HCT116 (cell line): ENCODE results near the gene ARHGEF17. TPM values are rescaled to one million over a fixed set of nuclear protein-coding genes. Genes with fewer than 3 reads are reported as not detected.

Experiments used
- ATAC-seq: fragments of 200-7000 bp; cut with Tn5 transposase; 2 replicates; pipeline ENCODE4 v1.9.1; 2020; ENCODE audit warnings: mild to moderate bottlenecking, moderate library complexity
- BruUV-seq: library from RNA; stranded (reverse); fragments of 400-500 nt; replicated peaks from 2 replicates; lab custom pipeline; 2021; lab: Mats Ljungman, UMichigan
- CTCF ChIA-PET: fragments of 300-600 bp; sonication (Branson Sonifier 250); formaldehyde crosslinking; loops from one replicate; lab custom pipeline; 2021; ENCODE audit warnings: antibody characterized with exemption; lab: Charles Lee
- POLR2A ChIA-PET: fragments of 300-600, 350-600 bp; sonication (Branson Sonifier 250); formaldehyde crosslinking; loops from one replicate; lab custom pipeline; 2021; ENCODE audit warnings: antibody characterized with exemption; lab: Charles Lee
- RAD21 ChIA-PET, 2 experiments: fragments of 300-600 bp; sonication (Branson Sonifier 250); formaldehyde crosslinking; loops; one replicate each; lab custom pipeline; 2023; ENCODE audit warnings: low total read pairs in 2 of 2; ENCODE audit not compliant: uncharacterized antibody in 2 of 2, unreplicated experiment in 2 of 2, low non-redundant PET in 1 of 2; lab: Charles Lee
- DNase-seq: peaks from one replicate; pipeline ENCODE4 v3.0.0-alpha.2; 2010; ENCODE audit warnings: low read depth, low spot score
- H2AFZ ChIP-seq: fragments of 200-600 bp; shearing (Covaris generic), sonication (generic); 2 replicates; pipeline ENCODE4 v1.6.1; 2017; ENCODE audit warnings: low read depth, mixed run types, mixed read lengths, antibody characterized with exemption, low read length; ENCODE audit not compliant: poor library complexity, severe bottlenecking
- H3K27ac ChIP-seq: 2 replicates; pipeline ENCODE4 v1.5.1; 2012; ENCODE audit warnings: low read depth, low read length
- H3K27me3 ChIP-seq: fragments of 200-600 bp; sonication (generic); 2 replicates; pipeline ENCODE4 v1.6.1; 2016; ENCODE audit warnings: mixed run types, low read length, mixed read lengths; ENCODE audit not compliant: insufficient read depth
- H3K36me3 ChIP-seq, 2 experiments: fragments of 200-500 bp in 1 of 2; fragments of 200-600 bp in 1 of 2; sonication (Bioruptor generic) in 1 of 2; sonication (generic) in 1 of 2; 2 replicates each; pipeline versions ENCODE4 v1.5.1 to v1.6.1; 2014 to 2016; ENCODE audit warnings: low read length in 2 of 2, inconsistent platforms in 1 of 2, mixed read lengths in 1 of 2, mixed run types in 1 of 2; ENCODE audit not compliant: insufficient read depth in 2 of 2, control insufficient read depth in 1 of 2
- H3K4me1 ChIP-seq, 2 experiments: fragments of 200-600 bp in 1 of 2; sonication (generic) in 1 of 2; 2 replicates each; pipeline versions ENCODE4 v1.5.1 to v1.6.1; 2012 to 2017; ENCODE audit warnings: low read length in 2 of 2, inconsistent platforms in 1 of 2, mild to moderate bottlenecking in 1 of 2, mixed read lengths in 1 of 2, mixed run types in 1 of 2, moderate library complexity in 1 of 2; ENCODE audit not compliant: insufficient read depth in 2 of 2, control insufficient read depth in 1 of 2
- H3K4me2 ChIP-seq: fragments of 200-600 bp; sonication (generic); 2 replicates; pipeline ENCODE4 v1.6.1; 2017; ENCODE audit warnings: mixed run types, low read length, mixed read lengths
- H3K4me3 ChIP-seq, 2 experiments: fragments of 200-600 bp in 1 of 2; sonication (generic) in 1 of 2; replicated peaks in 1 of 2; 2 replicates each; pipeline ENCODE4 v1.5.1; 2011 to 2016; ENCODE audit warnings: low read length in 2 of 2, control low read depth in 1 of 2, low read depth in 1 of 2, mild to moderate bottlenecking in 1 of 2, mixed read lengths in 1 of 2, mixed run types in 1 of 2
- H3K79me2 ChIP-seq: fragments of 200-600 bp; sonication (generic); 2 replicates; pipeline ENCODE4 v1.6.1; 2017; ENCODE audit warnings: mild to moderate bottlenecking, mixed run types, low read length, moderate library complexity, mixed read lengths; ENCODE audit not compliant: insufficient read depth
- H3K9ac ChIP-seq: fragments of 200-600 bp; sonication (generic); 2 replicates; pipeline ENCODE4 v1.6.1; 2016; ENCODE audit warnings: low read length, mixed read lengths
- H3K9me2 ChIP-seq: fragments of 200-600 bp; sonication (generic), shearing (Covaris generic); 2 replicates; pipeline ENCODE4 v1.6.1; 2017; ENCODE audit warnings: mixed run types, mild to moderate bottlenecking, moderate library complexity; ENCODE audit not compliant: insufficient read depth
- H3K9me3 ChIP-seq, 2 experiments: fragments of 200-500 bp in 1 of 2; fragments of 200-600 bp in 1 of 2; sonication (Bioruptor generic) in 1 of 2; sonication (generic) in 1 of 2; 2 replicates each; pipeline ENCODE4 v1.6.1; 2014 to 2017; ENCODE audit warnings: low read length in 2 of 2, mixed read lengths in 2 of 2, inconsistent platforms in 1 of 2, low read depth in 1 of 2, mild to moderate bottlenecking in 1 of 2, mixed run types in 1 of 2, moderate library complexity in 1 of 2; ENCODE audit not compliant: control insufficient read depth in 1 of 2, insufficient read depth in 1 of 2
- H4K20me1 ChIP-seq: fragments of 200-600 bp; sonication (generic), shearing (Covaris generic); 2 replicates; pipeline ENCODE4 v1.6.1; 2017; ENCODE audit warnings: mixed run types, mild to moderate bottlenecking, moderate library complexity; ENCODE audit not compliant: insufficient read depth
- ATF3 ChIP-seq: IDR thresholded peaks from 2 replicates; pipeline ENCODE4 v1.6.1; 2012
- CEBPB ChIP-seq: IDR thresholded peaks from 2 replicates; pipeline ENCODE4 v1.6.1; 2012; ENCODE audit warnings: low read depth
- EZH2 ChIP-seq: fragments of 200-600 bp; sonication (generic); IDR thresholded peaks from 2 replicates; pipeline ENCODE4 v1.6.1; 2017; ENCODE audit warnings: antibody characterized with exemption, mixed run types
- EZH2phosphoT487 ChIP-seq: fragments of 200-600 bp; IDR thresholded peaks from 2 replicates; pipeline ENCODE4 v1.6.1; 2018; ENCODE audit warnings: antibody characterized with exemption, borderline replicate concordance
- FOSL1 ChIP-seq: IDR thresholded peaks from 2 replicates; pipeline ENCODE4 v1.6.1; 2012; ENCODE audit warnings: low read depth
- POLR2A ChIP-seq: IDR thresholded peaks from 2 replicates; pipeline ENCODE4 v1.7.0; 2011; ENCODE audit warnings: borderline replicate concordance; ENCODE audit not compliant: insufficient read depth, insufficient read length; ENCODE audit errors: extremely low read depth
- RAD21 ChIP-seq: IDR thresholded peaks from 2 replicates; pipeline ENCODE4 v1.6.1; 2012; ENCODE audit warnings: low read depth, mild to moderate bottlenecking
- REST ChIP-seq: IDR thresholded peaks from 2 replicates; pipeline ENCODE4 v1.6.1; 2012; ENCODE audit warnings: low read depth
- SP1 ChIP-seq: IDR thresholded peaks from 2 replicates; pipeline ENCODE4 v1.6.1; 2012; ENCODE audit warnings: low read depth
- TCF7L2 ChIP-seq: IDR thresholded peaks from 2 replicates; pipeline ENCODE4 v1.7.0; 2011; ENCODE audit warnings: borderline replicate concordance, inconsistent platforms; ENCODE audit not compliant: insufficient read depth, insufficient read length; ENCODE audit errors: extremely low read depth
- ZFX ChIP-seq: fragments of 450-650 bp; IDR thresholded peaks from 2 replicates; pipeline ENCODE4 v1.6.1; 2017
- ZNF274 ChIP-seq: fragments of 200-500 bp; sonication (Bioruptor generic); IDR thresholded peaks from 2 replicates; pipeline ENCODE4 v1.6.1; 2014; ENCODE audit warnings: mild to moderate bottlenecking, low read depth, low read length, inconsistent platforms
- intact Hi-C: fragments of 100-400 bp; cut with micrococcal nuclease; formaldehyde crosslinking; loops from 2 replicates; pipeline ENCODE4 v1.10.0; 2022
- total RNA-seq: library from RNA; stranded (reverse); gene quantifications from one replicate; pipeline ENCODE4 v1.2.1, GENCODE V29; 2021; ENCODE audit not compliant: unreplicated experiment
- TF ChIP-seq, protein P1 (sequence below): IDR thresholded peaks from 2 replicates; pipeline ENCODE4 v1.6.1; 2011; ENCODE audit warnings: mild to moderate bottlenecking, low read length, moderate library complexity; ENCODE audit not compliant: insufficient replicate concordance; ENCODE audit errors: extremely low read depth
- TF ChIP-seq, protein P2 (sequence below): IDR thresholded peaks from 2 replicates; pipeline ENCODE4 v1.6.1; 2012

The ARHGEF17 gene
- total RNA-seq, 1 experiment from 2014 or later: 18.2 TPM

- H3K9me2 ChIP-seq: no peaks in the 10 kb centered on the region
- H3K9ac ChIP-seq: no peak overlapping the region
- no peaks in the 10 kb centered on the region for H4K20me1 ChIP-seq
- intact Hi-C loops: no loop called here
- ATAC-seq: no peak
- H3K36me3 ChIP-seq: no peaks in the 10 kb centered on the region
- H3K9me3 ChIP-seq: no peaks in the 10 kb centered on the region
- POLR2A ChIA-PET: no interaction called here
- no peak overlapping the region for H3K4me2 ChIP-seq
- no peak overlapping the region for H2AFZ ChIP-seq
- no peaks in the 10 kb centered on the region; a peak in 1 of 4 replicates for H3K4me1 ChIP-seq
- H3K27ac ChIP-seq: no peak overlapping the region
- no peak for DNase-seq
- no peak for TF ChIP-seq ZFX
- TF ChIP-seq, all 23 proteins: peak for 0
- ChIA-PET RAD21 (no interaction called here), CTCF (interaction anchor here (1.3 kb wide), 2 partner anchors 9 to 16 kb away, joined by 3 to 5 read pairs; no protein-coding TSS in a partner anchor)
- no peaks in the 10 kb centered on the region for H3K79me2 ChIP-seq
- H3K27me3 ChIP-seq: no peaks in the 10 kb centered on the region
- H3K4me3 ChIP-seq: no peak overlapping the region
- no TSS peak for BruUV-seq
These were observed 36.1 kb downstream of the ARHGEF17 start for GRCh38 chr11:73344191-73344607.

DNA sequence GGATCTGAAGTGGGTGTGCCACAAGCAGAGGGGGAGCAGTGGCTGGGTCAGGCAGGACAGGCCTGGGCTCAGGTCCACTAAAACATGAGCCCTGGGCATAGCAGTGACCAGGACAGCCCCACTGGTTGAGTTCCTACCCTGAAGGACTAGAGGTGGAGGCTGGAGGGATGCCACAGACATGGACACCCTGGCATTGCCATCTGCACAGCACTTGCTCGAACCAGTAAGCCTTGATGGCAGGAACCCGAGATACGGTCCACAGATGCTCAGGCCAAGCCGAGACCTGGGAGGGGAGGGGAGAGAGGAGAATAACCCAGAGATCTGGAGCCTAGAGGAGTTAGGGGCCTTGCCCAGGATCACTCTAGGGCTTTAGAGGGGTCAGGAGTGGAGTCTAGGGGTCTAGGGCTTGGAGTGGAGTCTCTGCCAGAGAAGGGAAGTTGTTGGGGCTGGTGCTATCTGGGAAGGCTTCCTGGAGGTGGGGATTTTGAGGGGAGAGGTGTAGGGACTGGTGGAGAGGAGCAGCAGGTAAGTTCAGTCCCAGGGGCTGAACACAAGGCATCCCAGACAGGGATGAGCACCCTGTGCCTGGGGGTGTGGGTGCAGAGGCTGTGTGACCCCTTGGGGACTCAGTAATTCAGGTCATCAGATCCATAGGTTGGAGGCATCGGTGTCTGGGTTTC, 37.5 kb downstream of the ARHGEF17 start:
- Histone ChIP-seq H3K79me2 (no peaks in the 10 kb centered on the region), H3K27me3 (no peaks in the 10 kb centered on the region), H3K36me3 (no peaks in the 10 kb centered on the region), H3K9ac (no peak overlapping the region), H3K4me3 (no peak overlapping the region), H2AFZ (no peak overlapping the region), H3K4me1 (no peaks in the 10 kb centered on the region), H3K9me2 (no peaks in the 10 kb centered on the region), H3K4me2 (no peak overlapping the region), H4K20me1 (no peaks in the 10 kb centered on the region), H3K9me3 (no peaks in the 10 kb centered on the region), H3K27ac (no peak overlapping the region)
- intact Hi-C loops: no loop called here
- ATAC-seq (no peak), DNase-seq (no peak)
- CTCF ChIA-PET: interaction anchor here (0.6 to 1.3 kb wide), 2 partner anchors 15 to 48 kb away, joined by 3 read pairs; no protein-coding TSS in a partner anchor
- POLR2A ChIA-PET: no interaction called here
- BruUV-seq: no TSS peak
- RAD21 ChIA-PET: no interaction called here
- TF ChIP-seq TCF7L2 (no peak), REST (no peak), CEBPB (no peak), RAD21 (no peak), ZNF274 (no peak), ZFX (no peak), FOSL1 (no peak), SP1 (no peak), ATF3 (no peak), EZH2phosphoT487 (no peak), POLR2A (no peak), EZH2 (no peak)
- TF ChIP-seq, protein P1, sequence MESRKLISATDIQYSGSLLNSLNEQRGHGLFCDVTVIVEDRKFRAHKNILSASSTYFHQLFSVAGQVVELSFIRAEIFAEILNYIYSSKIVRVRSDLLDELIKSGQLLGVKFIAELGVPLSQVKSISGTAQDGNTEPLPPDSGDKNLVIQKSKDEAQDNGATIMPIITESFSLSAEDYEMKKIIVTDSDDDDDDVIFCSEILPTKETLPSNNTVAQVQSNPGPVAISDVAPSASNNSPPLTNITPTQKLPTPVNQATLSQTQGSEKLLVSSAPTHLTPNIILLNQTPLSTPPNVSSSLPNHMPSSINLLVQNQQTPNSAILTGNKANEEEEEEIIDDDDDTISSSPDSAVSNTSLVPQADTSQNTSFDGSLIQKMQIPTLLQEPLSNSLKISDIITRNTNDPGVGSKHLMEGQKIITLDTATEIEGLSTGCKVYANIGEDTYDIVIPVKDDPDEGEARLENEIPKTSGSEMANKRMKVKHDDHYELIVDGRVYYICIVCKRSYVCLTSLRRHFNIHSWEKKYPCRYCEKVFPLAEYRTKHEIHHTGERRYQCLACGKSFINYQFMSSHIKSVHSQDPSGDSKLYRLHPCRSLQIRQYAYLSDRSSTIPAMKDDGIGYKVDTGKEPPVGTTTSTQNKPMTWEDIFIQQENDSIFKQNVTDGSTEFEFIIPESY: no peak
- TF ChIP-seq, protein P2, sequence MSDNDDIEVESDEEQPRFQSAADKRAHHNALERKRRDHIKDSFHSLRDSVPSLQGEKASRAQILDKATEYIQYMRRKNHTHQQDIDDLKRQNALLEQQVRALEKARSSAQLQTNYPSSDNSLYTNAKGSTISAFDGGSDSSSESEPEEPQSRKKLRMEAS: no peak
